ENCODE data around the gene CDH18.

Gene CDH18

GRCh38 chr5:20023686-20024180, 35.7 kb upstream of the CDH18 start:
- TF ChIP-seq CTCF (IDR thresholded peaks at IDR 0.05; ENCODE audit: insufficient read depth, low read length) = no peak
- TF ChIP-seq REST (IDR thresholded peaks at IDR 0.05; ENCODE audit: insufficient replicate concordance, low read depth) = no peak
- TF ChIP-seq POLR2AphosphoS5 (IDR thresholded peaks at IDR 0.05; ENCODE audit: low read depth) = no peak
- TF ChIP-seq GABPA (IDR thresholded peaks at IDR 0.05; ENCODE audit: low read depth) = no peak
- TF ChIP-seq SPI1 (IDR thresholded peaks at IDR 0.05; ENCODE audit: borderline replicate concordance, low read depth) = no peak
- H3K4me3 ChIP-seq (replicated peaks; ENCODE audit: insufficient read depth, low read length) = no peak overlapping the region
- H3K27me3 ChIP-seq (ENCODE audit: insufficient read depth, poor library complexity, severe bottlenecking) = no peaks in the 10 kb centered on the region
- H3K27ac ChIP-seq (replicated peaks) = no peak overlapping the region
- no peak for DNase-seq (ENCODE audit: low read depth in 1 of 2, low spot score in 1 of 2)

DNA sequence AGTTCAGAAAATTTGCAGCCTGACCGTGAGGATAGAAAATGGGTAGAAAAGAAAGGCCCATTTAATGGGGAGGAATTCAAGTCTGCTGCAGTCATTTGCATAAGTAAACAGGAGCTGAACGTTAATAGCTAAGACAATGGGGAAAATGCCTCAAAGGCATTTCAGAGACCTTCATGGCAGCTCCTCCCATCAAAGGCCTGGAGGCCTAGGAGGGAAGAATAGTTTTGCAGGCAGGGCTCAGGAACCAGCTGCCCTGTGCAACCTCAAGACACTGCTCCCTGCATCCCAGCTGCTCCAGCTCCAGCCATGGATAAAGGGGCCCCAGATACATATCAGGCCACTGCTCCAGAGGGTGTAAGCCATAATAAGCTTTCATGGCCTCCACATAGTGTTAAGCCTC, 32.2 kb upstream of the CDH18 start:
- H3K4me3 ChIP-seq (replicated peaks; ENCODE audit: insufficient read depth, low read length) = no peak overlapping the region
- no peak for TF ChIP-seq CTCF (IDR thresholded peaks at IDR 0.05; ENCODE audit: insufficient read depth, low read length)
- no peak for TF ChIP-seq POLR2AphosphoS5 (IDR thresholded peaks at IDR 0.05; ENCODE audit: low read depth)
- TF ChIP-seq SPI1 (IDR thresholded peaks at IDR 0.05; ENCODE audit: borderline replicate concordance, low read depth) = no peak
- TF ChIP-seq REST (IDR thresholded peaks at IDR 0.05; ENCODE audit: insufficient replicate concordance, low read depth) = no peak
- TF ChIP-seq GABPA (IDR thresholded peaks at IDR 0.05; ENCODE audit: low read depth) = no peak
- H3K27ac ChIP-seq (replicated peaks) = no peak overlapping the region
- H3K27me3 ChIP-seq (ENCODE audit: insufficient read depth, poor library complexity, severe bottlenecking) = no peaks in the 10 kb centered on the region
- DNase-seq (ENCODE audit: low read depth in 1 of 2, low spot score in 1 of 2) = no peak

GRCh38 chr5:20017021-20017420, 29.0 kb upstream of the CDH18 start:
- TF ChIP-seq SPI1 (IDR thresholded peaks at IDR 0.05; ENCODE audit: borderline replicate concordance, low read depth) = no peak
- TF ChIP-seq GABPA (IDR thresholded peaks at IDR 0.05; ENCODE audit: low read depth) = no peak
- no peak for TF ChIP-seq REST (IDR thresholded peaks at IDR 0.05; ENCODE audit: insufficient replicate concordance, low read depth)
- TF ChIP-seq CTCF (IDR thresholded peaks at IDR 0.05; ENCODE audit: insufficient read depth, low read length) = no peak
- DNase-seq (ENCODE audit: low read depth in 1 of 2, low spot score in 1 of 2) = no peak
- Histone ChIP-seq H3K27me3 (ENCODE audit: insufficient read depth, poor library complexity, severe bottlenecking) (no peaks in the 10 kb centered on the region), H3K27ac (replicated peaks) (no peak overlapping the region), H3K4me3 (replicated peaks; ENCODE audit: insufficient read depth, low read length) (no peak overlapping the region)

All from HL-60 (cell line).